ENCODE results near the gene ZFP91. TPM values are rescaled to one million over a fixed set of nuclear protein-coding genes. Genes with fewer than 3 reads are reported as not detected.

ZFP91 gene
- total RNA-seq, 2 experiments from 2014 or later, result 46.5 to 46.7 TPM

DNA sequence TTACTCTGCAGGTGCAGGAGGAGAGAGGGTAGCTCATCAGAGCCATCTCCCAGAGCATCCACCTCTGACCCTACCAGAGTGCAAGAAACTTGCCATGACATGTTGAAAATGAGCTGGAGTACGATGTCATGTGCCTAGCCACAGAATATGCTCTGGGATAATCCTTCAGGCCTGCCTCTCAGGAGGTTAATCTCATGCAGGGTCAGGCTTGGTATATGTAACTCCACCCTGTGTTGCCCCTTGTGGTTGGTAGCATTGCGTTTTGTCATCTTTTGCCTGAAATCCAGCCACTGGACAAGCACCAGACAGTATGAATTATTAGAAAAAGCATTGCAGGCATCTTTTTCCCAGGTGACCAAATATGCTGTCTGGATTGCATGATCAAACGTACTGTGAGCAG, 79.8 kb downstream of the ZFP91 start:
- POLR2A ChIA-PET, result no interaction called here
- Mint-ChIP-seq H3K27ac (no peak overlapping the region), H3K27me3 (peaks cover 16% of the 10 kb centered on the region), H3K4me3 (no peak overlapping the region), H3K9me3 (no peaks in the 10 kb centered on the region), H3K4me1 (ENCODE audit: low read depth) (peaks cover 7% of the 10 kb centered on the region), H3K36me3 (ENCODE audit: low read depth) (no peaks in the 10 kb centered on the region)
- Histone ChIP-seq H3K4me1 (ENCODE audit: insufficient read depth, low read length) (peaks cover 3% of the 10 kb centered on the region), H3K9me3 (ENCODE audit: control insufficient read depth in 1 of 2, insufficient read depth in 1 of 2, low read length in 2 of 2) (no peaks in the 10 kb centered on the region), H3K27me3 (ENCODE audit: control insufficient read depth in 1 of 2, insufficient read depth in 2 of 2, low read length in 2 of 2) (no peaks in the 10 kb centered on the region), H3K4me3 (ENCODE audit: low read length) (no peak overlapping the region), H3K36me3 (ENCODE audit: insufficient read depth, low read length) (no peaks in the 10 kb centered on the region), H3K27ac (ENCODE audit: low read depth in 1 of 2, low read length in 2 of 2) (no peak overlapping the region)
- intact Hi-C loops (cut with DNase I, micrococcal nuclease), result loop anchor here in 1 of 2 experiments (10.0 kb wide), 2 partner anchors 266 to 396 kb away; no protein-coding TSS in a partner anchor
- TF ChIP-seq, protein P1, sequence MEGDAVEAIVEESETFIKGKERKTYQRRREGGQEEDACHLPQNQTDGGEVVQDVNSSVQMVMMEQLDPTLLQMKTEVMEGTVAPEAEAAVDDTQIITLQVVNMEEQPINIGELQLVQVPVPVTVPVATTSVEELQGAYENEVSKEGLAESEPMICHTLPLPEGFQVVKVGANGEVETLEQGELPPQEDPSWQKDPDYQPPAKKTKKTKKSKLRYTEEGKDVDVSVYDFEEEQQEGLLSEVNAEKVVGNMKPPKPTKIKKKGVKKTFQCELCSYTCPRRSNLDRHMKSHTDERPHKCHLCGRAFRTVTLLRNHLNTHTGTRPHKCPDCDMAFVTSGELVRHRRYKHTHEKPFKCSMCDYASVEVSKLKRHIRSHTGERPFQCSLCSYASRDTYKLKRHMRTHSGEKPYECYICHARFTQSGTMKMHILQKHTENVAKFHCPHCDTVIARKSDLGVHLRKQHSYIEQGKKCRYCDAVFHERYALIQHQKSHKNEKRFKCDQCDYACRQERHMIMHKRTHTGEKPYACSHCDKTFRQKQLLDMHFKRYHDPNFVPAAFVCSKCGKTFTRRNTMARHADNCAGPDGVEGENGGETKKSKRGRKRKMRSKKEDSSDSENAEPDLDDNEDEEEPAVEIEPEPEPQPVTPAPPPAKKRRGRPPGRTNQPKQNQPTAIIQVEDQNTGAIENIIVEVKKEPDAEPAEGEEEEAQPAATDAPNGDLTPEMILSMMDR (IDR thresholded peaks at IDR 0.05), result no peak
- DNase-seq, result no peak
- CTCF ChIA-PET, result interaction anchor here (1.2 to 1.6 kb wide), 2 partner anchors 12 to 14 kb away, joined by 3 read pairs; no protein-coding TSS in a partner anchor
- ATAC-seq (ENCODE audit: poor library complexity), result no peak

GRCh38 chr11:58659404-58659803, 80.5 kb downstream of the ZFP91 start:
- Histone ChIP-seq H3K36me3 (ENCODE audit: insufficient read depth, low read length) (no peaks in the 10 kb centered on the region), H3K27me3 (ENCODE audit: control insufficient read depth in 1 of 2, insufficient read depth in 2 of 2, low read length in 2 of 2) (no peaks in the 10 kb centered on the region), H3K4me3 (ENCODE audit: low read length) (no peak overlapping the region), H3K27ac (ENCODE audit: low read depth in 1 of 2, low read length in 2 of 2) (no peak overlapping the region), H3K9me3 (ENCODE audit: control insufficient read depth in 1 of 2, insufficient read depth in 1 of 2, low read length in 2 of 2) (no peaks in the 10 kb centered on the region), H3K4me1 (ENCODE audit: insufficient read depth, low read length) (no peaks in the 10 kb centered on the region)
- DNase-seq, result no peak
- Mint-ChIP-seq H3K36me3 (ENCODE audit: low read depth) (no peaks in the 10 kb centered on the region), H3K27ac (no peak overlapping the region), H3K4me3 (no peak overlapping the region), H3K9me3 (no peaks in the 10 kb centered on the region), H3K4me1 (ENCODE audit: low read depth) (peaks cover under 1% of the 10 kb centered on the region), H3K27me3 (peaks cover 22% of the 10 kb centered on the region)
- CTCF ChIA-PET, result no interaction called here
- POLR2A ChIA-PET, result no interaction called here
- TF ChIP-seq, protein P1 (IDR thresholded peaks at IDR 0.05), result no peak
- intact Hi-C loops (cut with DNase I, micrococcal nuclease), result loop anchor here in 1 of 2 experiments (10.0 kb wide), 2 partner anchors 265 to 395 kb away; no protein-coding TSS in a partner anchor
- ATAC-seq (ENCODE audit: poor library complexity), result no peak

- Histone ChIP-seq H3K4me1 (ENCODE audit: insufficient read depth, low read length) (no peaks in the 10 kb centered on the region), H3K36me3 (ENCODE audit: insufficient read depth, low read length) (no peaks in the 10 kb centered on the region), H3K9me3 (ENCODE audit: control insufficient read depth in 1 of 2, insufficient read depth in 1 of 2, low read length in 2 of 2) (no peaks in the 10 kb centered on the region), H3K27me3 (ENCODE audit: control insufficient read depth in 1 of 2, insufficient read depth in 2 of 2, low read length in 2 of 2) (no peaks in the 10 kb centered on the region), H3K27ac (ENCODE audit: low read depth in 1 of 2, low read length in 2 of 2) (no peak overlapping the region), H3K4me3 (ENCODE audit: low read length) (no peak overlapping the region)
- ATAC-seq (ENCODE audit: poor library complexity), result no peak
- no peaks in the 10 kb centered on the region for H3K36me3 Mint-ChIP-seq (ENCODE audit: low read depth)
- ChIA-PET POLR2A (no interaction called here), CTCF (no interaction called here)
- H3K27me3 Mint-ChIP-seq, result peaks cover 26% of the 10 kb centered on the region
- intact Hi-C loops (cut with DNase I, micrococcal nuclease), result loop anchor here in 1 of 2 experiments (10.0 kb wide), 2 partner anchors 265 to 395 kb away; no protein-coding TSS in a partner anchor
- H3K9me3 Mint-ChIP-seq, result no peaks in the 10 kb centered on the region
- no peaks in the 10 kb centered on the region for H3K4me1 Mint-ChIP-seq (ENCODE audit: low read depth)
- TF ChIP-seq, protein P1 (IDR thresholded peaks at IDR 0.05), result no peak
- DNase-seq, result no peak
- no peak overlapping the region for H3K4me3 Mint-ChIP-seq
- no peak overlapping the region for H3K27ac Mint-ChIP-seq
Measured at GRCh38 chr11:58659910-58660570, 81.2 kb downstream of the ZFP91 start.

Other genes with a start within 250 kb of the ZFP91 start
- not detected for gene OR5B17, start 220.0 kb upstream of the ZFP91 start, total RNA-seq
- not detected for gene OR5B3, start 172.2 kb upstream of the ZFP91 start, total RNA-seq
- not detected for gene OR5B2, start 150.9 kb upstream of the ZFP91 start, total RNA-seq
- gene OR5B12, start 136.8 kb upstream of the ZFP91 start, total RNA-seq, result not detected
- gene OR5B21, start 71.0 kb upstream of the ZFP91 start, total RNA-seq, result not detected
- gene LPXN, start 3.2 kb upstream of the ZFP91 start, total RNA-seq, result 10 to 100 TPM; 35.5 to 36.3 TPM
- 1 to 10 TPM; 3.1 to 3.9 TPM for gene CNTF, start 43.6 kb downstream of the ZFP91 start, total RNA-seq
- not detected for gene GLYAT, start 152.9 kb downstream of the ZFP91 start, total RNA-seq

All from CD4-positive, alpha-beta T cell (primary cell).